ENCODE measurements around the gene SLC16A9. TPM values are rescaled to one million over a fixed set of nuclear protein-coding genes. Genes with fewer than 3 reads are reported as not detected.

Gene SLC16A9
- total RNA-seq, 1 experiment from 2014 or later = 5.9 TPM

DNA sequence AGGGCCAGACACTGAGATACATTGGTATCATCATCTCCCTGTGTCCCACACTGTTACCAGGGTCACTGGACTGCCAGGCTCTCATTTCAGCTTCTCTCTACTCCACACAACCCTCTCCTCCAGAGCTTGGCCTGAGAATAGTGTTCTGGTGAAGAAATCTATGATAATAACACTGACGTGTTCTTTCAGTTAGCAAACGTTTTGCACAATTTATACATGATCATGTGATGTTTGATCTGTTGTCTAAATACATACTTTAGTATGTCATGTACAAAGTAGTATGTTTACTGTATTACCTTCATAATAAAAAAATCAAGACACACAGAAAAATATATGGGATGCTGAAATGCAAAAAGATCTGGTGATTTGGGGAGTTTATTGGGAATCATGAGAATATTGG, 5.0 kb downstream of the SLC16A9 start:
- Histone ChIP-seq H3K9me3 (ENCODE audit: control insufficient read depth in 1 of 2, insufficient read depth in 1 of 2, low read depth in 1 of 2, low read length in 2 of 2) (no peaks in the 10 kb centered on the region), H3K79me2 (ENCODE audit: insufficient read depth, low read length) (no peaks in the 10 kb centered on the region), H3K9ac (ENCODE audit: low read length) (no peak overlapping the region), H3K4me3 (replicated peaks in 1 of 2; ENCODE audit: low read depth in 1 of 2, low read length in 2 of 2) (no peak overlapping the region), H3K27ac (ENCODE audit: low read depth, low read length) (no peak overlapping the region), H3K36me3 (ENCODE audit: control insufficient read depth in 1 of 2, insufficient read depth in 2 of 2, low read length in 2 of 2) (no peaks in the 10 kb centered on the region), H4K20me1 (ENCODE audit: insufficient read depth) (no peaks in the 10 kb centered on the region), H3K4me1 (ENCODE audit: control insufficient read depth in 1 of 2, insufficient read depth in 2 of 2, low read length in 2 of 2) (peaks cover 2 to 7% of the 10 kb centered on the region in 2 experiments; a peak in 3 of 4 replicates), H2AFZ (ENCODE audit: low read depth, low read length, poor library complexity, severe bottlenecking) (no peak overlapping the region), H3K4me2 (ENCODE audit: low read length) (no peak overlapping the region), H3K27me3 (ENCODE audit: insufficient read depth, low read length) (no peaks in the 10 kb centered on the region), H3K9me2 (ENCODE audit: insufficient read depth) (no peaks in the 10 kb centered on the region)
- ChIA-PET RAD21 (ENCODE audit: low non-redundant PET in 1 of 2, low total read pairs in 2 of 2, uncharacterized antibody in 2 of 2, unreplicated experiment in 2 of 2) (no interaction called here), CTCF (no interaction called here), POLR2A (no interaction called here)
- DNase-seq (ENCODE audit: low read depth, low spot score) = no peak
- TF ChIP-seq ZNF274 (IDR thresholded peaks at IDR 0.05; ENCODE audit: low read depth, low read length) = no peak
- TF ChIP-seq CEBPB (IDR thresholded peaks at IDR 0.05; ENCODE audit: low read depth) = no peak
- TF ChIP-seq POLR2A (IDR thresholded peaks at IDR 0.05; ENCODE audit: borderline replicate concordance, extremely low read depth, insufficient read depth, insufficient read length) = no peak
- TF ChIP-seq, protein P1, sequence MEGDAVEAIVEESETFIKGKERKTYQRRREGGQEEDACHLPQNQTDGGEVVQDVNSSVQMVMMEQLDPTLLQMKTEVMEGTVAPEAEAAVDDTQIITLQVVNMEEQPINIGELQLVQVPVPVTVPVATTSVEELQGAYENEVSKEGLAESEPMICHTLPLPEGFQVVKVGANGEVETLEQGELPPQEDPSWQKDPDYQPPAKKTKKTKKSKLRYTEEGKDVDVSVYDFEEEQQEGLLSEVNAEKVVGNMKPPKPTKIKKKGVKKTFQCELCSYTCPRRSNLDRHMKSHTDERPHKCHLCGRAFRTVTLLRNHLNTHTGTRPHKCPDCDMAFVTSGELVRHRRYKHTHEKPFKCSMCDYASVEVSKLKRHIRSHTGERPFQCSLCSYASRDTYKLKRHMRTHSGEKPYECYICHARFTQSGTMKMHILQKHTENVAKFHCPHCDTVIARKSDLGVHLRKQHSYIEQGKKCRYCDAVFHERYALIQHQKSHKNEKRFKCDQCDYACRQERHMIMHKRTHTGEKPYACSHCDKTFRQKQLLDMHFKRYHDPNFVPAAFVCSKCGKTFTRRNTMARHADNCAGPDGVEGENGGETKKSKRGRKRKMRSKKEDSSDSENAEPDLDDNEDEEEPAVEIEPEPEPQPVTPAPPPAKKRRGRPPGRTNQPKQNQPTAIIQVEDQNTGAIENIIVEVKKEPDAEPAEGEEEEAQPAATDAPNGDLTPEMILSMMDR (IDR thresholded peaks at IDR 0.05 in 2 of 3, conservative IDR thresholded peaks at IDR 0.05 in 1 of 3; ENCODE audit: borderline replicate concordance in 1 of 3, insufficient read depth in 1 of 3, low read depth in 2 of 3, low read length in 2 of 3) = no peak
- TF ChIP-seq ZFX (IDR thresholded peaks at IDR 0.05) = no peak
- TF ChIP-seq, protein P2, sequence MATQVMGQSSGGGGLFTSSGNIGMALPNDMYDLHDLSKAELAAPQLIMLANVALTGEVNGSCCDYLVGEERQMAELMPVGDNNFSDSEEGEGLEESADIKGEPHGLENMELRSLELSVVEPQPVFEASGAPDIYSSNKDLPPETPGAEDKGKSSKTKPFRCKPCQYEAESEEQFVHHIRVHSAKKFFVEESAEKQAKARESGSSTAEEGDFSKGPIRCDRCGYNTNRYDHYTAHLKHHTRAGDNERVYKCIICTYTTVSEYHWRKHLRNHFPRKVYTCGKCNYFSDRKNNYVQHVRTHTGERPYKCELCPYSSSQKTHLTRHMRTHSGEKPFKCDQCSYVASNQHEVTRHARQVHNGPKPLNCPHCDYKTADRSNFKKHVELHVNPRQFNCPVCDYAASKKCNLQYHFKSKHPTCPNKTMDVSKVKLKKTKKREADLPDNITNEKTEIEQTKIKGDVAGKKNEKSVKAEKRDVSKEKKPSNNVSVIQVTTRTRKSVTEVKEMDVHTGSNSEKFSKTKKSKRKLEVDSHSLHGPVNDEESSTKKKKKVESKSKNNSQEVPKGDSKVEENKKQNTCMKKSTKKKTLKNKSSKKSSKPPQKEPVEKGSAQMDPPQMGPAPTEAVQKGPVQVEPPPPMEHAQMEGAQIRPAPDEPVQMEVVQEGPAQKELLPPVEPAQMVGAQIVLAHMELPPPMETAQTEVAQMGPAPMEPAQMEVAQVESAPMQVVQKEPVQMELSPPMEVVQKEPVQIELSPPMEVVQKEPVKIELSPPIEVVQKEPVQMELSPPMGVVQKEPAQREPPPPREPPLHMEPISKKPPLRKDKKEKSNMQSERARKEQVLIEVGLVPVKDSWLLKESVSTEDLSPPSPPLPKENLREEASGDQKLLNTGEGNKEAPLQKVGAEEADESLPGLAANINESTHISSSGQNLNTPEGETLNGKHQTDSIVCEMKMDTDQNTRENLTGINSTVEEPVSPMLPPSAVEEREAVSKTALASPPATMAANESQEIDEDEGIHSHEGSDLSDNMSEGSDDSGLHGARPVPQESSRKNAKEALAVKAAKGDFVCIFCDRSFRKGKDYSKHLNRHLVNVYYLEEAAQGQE (IDR thresholded peaks at IDR 0.05; ENCODE audit: low read depth) = no peak
- no peak for TF ChIP-seq TCF7L2 (IDR thresholded peaks at IDR 0.05; ENCODE audit: borderline replicate concordance, extremely low read depth, insufficient read depth, insufficient read length)
- no peak for TF ChIP-seq JUND (IDR thresholded peaks at IDR 0.05)
- TF ChIP-seq, protein P3, sequence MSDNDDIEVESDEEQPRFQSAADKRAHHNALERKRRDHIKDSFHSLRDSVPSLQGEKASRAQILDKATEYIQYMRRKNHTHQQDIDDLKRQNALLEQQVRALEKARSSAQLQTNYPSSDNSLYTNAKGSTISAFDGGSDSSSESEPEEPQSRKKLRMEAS (IDR thresholded peaks at IDR 0.05) = no peak
- no peak for TF ChIP-seq RAD21 (IDR thresholded peaks at IDR 0.05; ENCODE audit: low read depth)
- TF ChIP-seq SRF (IDR thresholded peaks at IDR 0.05; ENCODE audit: low read depth) = no peak
- TF ChIP-seq, protein P4, sequence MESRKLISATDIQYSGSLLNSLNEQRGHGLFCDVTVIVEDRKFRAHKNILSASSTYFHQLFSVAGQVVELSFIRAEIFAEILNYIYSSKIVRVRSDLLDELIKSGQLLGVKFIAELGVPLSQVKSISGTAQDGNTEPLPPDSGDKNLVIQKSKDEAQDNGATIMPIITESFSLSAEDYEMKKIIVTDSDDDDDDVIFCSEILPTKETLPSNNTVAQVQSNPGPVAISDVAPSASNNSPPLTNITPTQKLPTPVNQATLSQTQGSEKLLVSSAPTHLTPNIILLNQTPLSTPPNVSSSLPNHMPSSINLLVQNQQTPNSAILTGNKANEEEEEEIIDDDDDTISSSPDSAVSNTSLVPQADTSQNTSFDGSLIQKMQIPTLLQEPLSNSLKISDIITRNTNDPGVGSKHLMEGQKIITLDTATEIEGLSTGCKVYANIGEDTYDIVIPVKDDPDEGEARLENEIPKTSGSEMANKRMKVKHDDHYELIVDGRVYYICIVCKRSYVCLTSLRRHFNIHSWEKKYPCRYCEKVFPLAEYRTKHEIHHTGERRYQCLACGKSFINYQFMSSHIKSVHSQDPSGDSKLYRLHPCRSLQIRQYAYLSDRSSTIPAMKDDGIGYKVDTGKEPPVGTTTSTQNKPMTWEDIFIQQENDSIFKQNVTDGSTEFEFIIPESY (IDR thresholded peaks at IDR 0.05; ENCODE audit: extremely low read depth, insufficient replicate concordance, low read length) = no peak
- TF ChIP-seq EGR1 (IDR thresholded peaks at IDR 0.05; ENCODE audit: low read depth) = no peak
- TF ChIP-seq SP1 (IDR thresholded peaks at IDR 0.05; ENCODE audit: low read depth) = no peak
- TF ChIP-seq CBX3 (IDR thresholded peaks at IDR 0.05; ENCODE audit: low read depth) = no peak
- no peak for TF ChIP-seq EZH2phosphoT487 (IDR thresholded peaks at IDR 0.05; ENCODE audit: borderline replicate concordance)
- intact Hi-C loops (cut with micrococcal nuclease) = loop anchor here (1.0 kb wide), 1 partner anchor 24 kb away; no protein-coding TSS in a partner anchor
- no TSS peak for BruUV-seq (replicated peaks)
- ATAC-seq = no peak
